Parathyroid adenoma (tissue), 2 donors: ENCODE results near the gene ADSS1.

ENCODE experiments used
- H2AFZ ChIP-seq: fragments of 300-600 bp; sonication (generic); one replicate; pipeline ENCODE4 v1.7.0; 2017; ENCODE audit warnings: antibody characterized with exemption, mild to moderate bottlenecking
- H3K27ac ChIP-seq: fragments of 300-600 bp; sonication (generic); one replicate; pipeline ENCODE4 v1.7.0; 2017
- H3K27me3 ChIP-seq: fragments of 300-600 bp; sonication (generic); one replicate; pipeline ENCODE4 v1.7.0; 2017; ENCODE audit warnings: low read length; ENCODE audit not compliant: control insufficient read depth, insufficient read depth
- H3K36me3 ChIP-seq: fragments of 300-600 bp; sonication (generic); one replicate; pipeline ENCODE4 v1.7.0; 2017; ENCODE audit warnings: low read length; ENCODE audit not compliant: control insufficient read depth, insufficient read depth
- H3K4me1 ChIP-seq: fragments of 300-600 bp; sonication (generic); one replicate; pipeline ENCODE4 v1.7.0; 2017; ENCODE audit warnings: control low read depth
- H3K4me2 ChIP-seq: fragments of 300-600 bp; sonication (generic); one replicate; pipeline ENCODE4 v1.7.0; 2017; ENCODE audit warnings: low read length
- H3K4me3 ChIP-seq: fragments of 300-600 bp; sonication (generic); one replicate; pipeline ENCODE4 v1.7.0; 2017; ENCODE audit warnings: low read depth, low read length
- H3K79me2 ChIP-seq: fragments of 300-600 bp; sonication (generic); one replicate; pipeline ENCODE4 v1.7.0; 2017; ENCODE audit warnings: control low read depth
- H3K9ac ChIP-seq: fragments of 300-600 bp; sonication (generic); one replicate; pipeline ENCODE4 v1.7.0; 2017; ENCODE audit warnings: mild to moderate bottlenecking
- H3K9me3 ChIP-seq: fragments of 300-600 bp; sonication (generic); one replicate; pipeline ENCODE4 v1.7.0; 2017; ENCODE audit warnings: low read length; ENCODE audit not compliant: control insufficient read depth
- TF ChIP-seq, protein P1 (sequence below): fragments of 300-600 bp; sonication (generic); IDR thresholded peaks from one replicate; pipeline ENCODE4 v1.7.0; 2017; ENCODE audit warnings: antibody characterized with exemption, mild to moderate bottlenecking
- donor health status: primary hyperparathyroidism.

ADSS1 gene

DNA sequence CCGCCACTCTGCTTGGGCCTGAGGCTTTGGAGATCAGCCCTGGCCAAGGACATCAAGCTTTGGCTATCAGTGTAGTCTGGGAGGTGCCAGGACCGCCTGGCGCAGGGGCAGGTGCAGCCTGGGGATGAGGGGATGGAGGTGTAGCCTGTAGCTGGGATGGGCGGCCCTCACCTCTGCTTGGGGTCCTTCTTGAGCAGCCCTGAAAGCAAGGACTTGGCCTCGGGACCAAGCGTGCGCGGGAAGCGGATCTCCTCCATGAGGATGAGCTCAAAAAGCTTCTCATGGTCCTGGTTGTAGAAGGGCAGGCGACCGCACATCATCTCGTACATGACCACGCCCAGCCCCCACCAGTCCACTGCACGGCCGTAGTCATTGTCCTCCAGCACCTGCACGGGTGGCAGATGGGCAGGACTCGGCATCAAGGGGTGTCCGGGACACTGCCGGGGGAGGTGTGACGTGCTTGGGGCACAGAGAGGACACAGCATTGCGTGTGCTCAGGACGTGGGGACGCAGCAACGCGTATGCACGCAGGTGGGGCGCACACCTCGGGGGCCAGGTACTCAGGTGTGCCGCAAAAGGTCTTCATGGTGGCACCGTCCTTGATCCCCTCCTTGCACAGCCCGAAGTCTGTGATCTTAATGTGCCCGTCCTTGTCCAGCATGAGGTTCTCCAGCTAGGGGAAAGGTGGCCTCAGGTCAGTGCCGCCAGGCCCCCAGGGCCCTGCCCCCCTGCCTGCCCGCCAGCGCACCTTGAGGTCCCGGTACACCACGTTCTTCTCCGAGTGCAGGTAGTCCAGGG is 48.9 kb downstream of the ADSS1 start:
- TF ChIP-seq, protein P1, sequence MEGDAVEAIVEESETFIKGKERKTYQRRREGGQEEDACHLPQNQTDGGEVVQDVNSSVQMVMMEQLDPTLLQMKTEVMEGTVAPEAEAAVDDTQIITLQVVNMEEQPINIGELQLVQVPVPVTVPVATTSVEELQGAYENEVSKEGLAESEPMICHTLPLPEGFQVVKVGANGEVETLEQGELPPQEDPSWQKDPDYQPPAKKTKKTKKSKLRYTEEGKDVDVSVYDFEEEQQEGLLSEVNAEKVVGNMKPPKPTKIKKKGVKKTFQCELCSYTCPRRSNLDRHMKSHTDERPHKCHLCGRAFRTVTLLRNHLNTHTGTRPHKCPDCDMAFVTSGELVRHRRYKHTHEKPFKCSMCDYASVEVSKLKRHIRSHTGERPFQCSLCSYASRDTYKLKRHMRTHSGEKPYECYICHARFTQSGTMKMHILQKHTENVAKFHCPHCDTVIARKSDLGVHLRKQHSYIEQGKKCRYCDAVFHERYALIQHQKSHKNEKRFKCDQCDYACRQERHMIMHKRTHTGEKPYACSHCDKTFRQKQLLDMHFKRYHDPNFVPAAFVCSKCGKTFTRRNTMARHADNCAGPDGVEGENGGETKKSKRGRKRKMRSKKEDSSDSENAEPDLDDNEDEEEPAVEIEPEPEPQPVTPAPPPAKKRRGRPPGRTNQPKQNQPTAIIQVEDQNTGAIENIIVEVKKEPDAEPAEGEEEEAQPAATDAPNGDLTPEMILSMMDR: no peak
- peaks cover 5% of the 10 kb centered on the region for H3K4me1 ChIP-seq
- no peak overlapping the region for H3K9ac ChIP-seq
- no peaks in the 10 kb centered on the region for H3K9me3 ChIP-seq
- H3K79me2 ChIP-seq: no peaks in the 10 kb centered on the region
- H3K4me3 ChIP-seq: no peak overlapping the region
- no peak overlapping the region for H2AFZ ChIP-seq
- no peak overlapping the region for H3K27ac ChIP-seq
- no peaks in the 10 kb centered on the region for H3K36me3 ChIP-seq
- H3K27me3 ChIP-seq: no peaks in the 10 kb centered on the region
- no peak overlapping the region for H3K4me2 ChIP-seq

DNA sequence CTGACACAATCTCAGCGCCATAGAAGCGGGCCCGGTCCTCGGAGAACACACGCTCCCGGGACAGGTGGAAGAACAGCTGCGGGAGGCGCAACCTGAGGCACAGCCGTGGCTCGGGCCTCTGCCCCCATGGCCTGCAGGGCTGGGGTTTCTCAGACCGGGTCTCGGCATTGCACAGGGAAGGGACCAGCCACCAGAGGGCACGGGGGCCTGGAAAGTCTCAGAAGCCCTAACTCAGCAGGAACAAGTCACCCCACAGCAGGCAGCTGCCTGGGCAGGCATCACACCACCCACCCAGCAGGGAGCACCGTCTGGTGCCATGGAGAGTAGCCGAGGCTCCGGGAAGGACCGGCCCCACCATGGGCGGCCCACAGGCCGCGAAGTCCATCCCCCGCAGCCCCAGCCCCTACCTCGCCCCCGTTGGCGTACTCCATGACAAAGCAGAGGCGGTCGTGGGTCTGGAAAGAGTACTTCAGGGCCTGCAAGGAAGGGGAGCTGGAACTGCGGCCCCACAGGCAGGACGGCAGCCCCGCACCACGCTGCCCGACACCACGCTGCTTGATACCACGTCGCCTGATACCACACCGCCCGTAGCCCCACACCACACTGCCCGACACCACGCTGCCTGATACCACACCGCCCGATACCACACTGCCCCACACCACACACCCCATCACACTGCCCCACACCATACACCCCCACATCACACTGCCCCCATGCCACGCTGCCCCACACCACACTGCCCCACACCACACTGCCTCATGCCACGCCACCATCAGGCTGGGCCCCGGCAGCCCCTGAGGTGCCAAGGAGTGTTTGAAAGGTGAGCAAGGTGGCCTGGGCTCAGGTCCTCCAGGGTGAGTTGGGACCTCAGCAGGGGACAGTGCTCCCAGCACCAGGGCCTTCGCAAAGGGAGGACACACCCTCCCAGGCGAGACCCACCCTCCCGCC is 49.8 kb downstream of the ADSS1 start:
- TF ChIP-seq, protein P1: no peak
- Histone ChIP-seq H3K36me3 (no peaks in the 10 kb centered on the region), H3K27ac (no peak overlapping the region), H3K27me3 (no peaks in the 10 kb centered on the region), H3K79me2 (no peaks in the 10 kb centered on the region), H2AFZ (no peak overlapping the region), H3K9ac (no peak overlapping the region), H3K4me2 (no peak overlapping the region), H3K4me1 (peaks cover 3% of the 10 kb centered on the region), H3K9me3 (no peaks in the 10 kb centered on the region), H3K4me3 (no peak overlapping the region)

DNA sequence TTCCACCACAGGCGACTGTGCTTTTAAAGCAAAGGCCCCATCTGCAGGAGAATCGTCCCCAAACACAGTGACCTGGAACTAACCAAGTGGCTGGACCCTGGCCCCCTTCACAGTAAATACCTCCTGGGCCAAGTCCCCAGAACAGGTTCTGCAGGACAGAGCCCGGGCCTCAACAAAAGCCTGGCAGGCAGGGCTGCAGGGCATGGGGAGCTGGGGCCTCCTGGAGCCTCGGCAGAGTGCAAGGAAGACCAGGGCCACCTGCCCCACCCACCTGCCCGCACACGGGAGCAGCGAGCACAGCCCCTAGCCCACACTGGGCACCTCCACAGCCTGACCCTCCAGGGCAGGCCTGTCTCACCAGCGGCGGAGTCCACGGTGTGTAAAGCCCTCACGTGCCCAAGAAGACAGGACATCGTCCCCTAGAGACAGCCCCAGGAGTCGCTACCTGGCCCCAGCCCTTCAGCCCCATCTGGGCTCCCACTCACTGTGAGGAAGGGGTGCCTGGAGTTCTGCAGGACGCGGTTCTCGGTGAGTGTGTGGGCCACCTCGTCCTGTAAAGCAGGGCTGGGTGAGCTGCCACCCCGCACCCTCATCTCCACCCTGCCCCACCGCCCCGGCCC is 50.5 kb downstream of the ADSS1 start:
- H3K4me1 ChIP-seq: no peaks in the 10 kb centered on the region
- H3K27me3 ChIP-seq: no peaks in the 10 kb centered on the region
- H3K4me3 ChIP-seq: no peak overlapping the region
- H3K36me3 ChIP-seq: no peaks in the 10 kb centered on the region
- no peaks in the 10 kb centered on the region for H3K9me3 ChIP-seq
- H2AFZ ChIP-seq: no peak overlapping the region
- H3K27ac ChIP-seq: no peak overlapping the region
- no peaks in the 10 kb centered on the region for H3K79me2 ChIP-seq
- no peak overlapping the region for H3K9ac ChIP-seq
- TF ChIP-seq, protein P1: no peak
- H3K4me2 ChIP-seq: no peak overlapping the region

DNA sequence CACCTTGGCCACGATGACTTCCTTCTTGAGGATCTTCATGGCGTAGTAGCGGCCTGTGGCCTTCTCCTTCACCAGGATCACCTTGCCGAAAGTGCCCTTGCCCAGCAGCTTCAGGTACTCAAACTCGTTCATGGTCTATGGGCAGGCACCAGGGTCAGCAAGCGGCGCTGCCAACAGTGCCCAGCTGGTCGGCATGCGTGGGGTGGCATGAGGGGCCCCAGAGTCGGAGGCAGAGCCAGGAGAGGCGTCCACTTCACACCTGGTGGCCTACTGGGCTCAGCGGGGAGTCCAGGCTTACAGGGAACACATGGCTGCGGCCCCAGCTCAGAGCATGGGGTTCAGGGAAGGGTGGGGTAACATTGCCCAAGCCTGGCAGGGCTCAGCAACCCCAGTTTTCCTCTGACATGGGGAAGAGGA is 51.1 kb downstream of the ADSS1 start:
- Histone ChIP-seq H3K9me3 (no peaks in the 10 kb centered on the region), H3K9ac (no peak overlapping the region), H2AFZ (no peak overlapping the region), H3K27me3 (no peaks in the 10 kb centered on the region), H3K4me2 (no peak overlapping the region), H3K36me3 (no peaks in the 10 kb centered on the region), H3K27ac (no peak overlapping the region), H3K79me2 (no peaks in the 10 kb centered on the region), H3K4me1 (no peaks in the 10 kb centered on the region), H3K4me3 (no peak overlapping the region)
- TF ChIP-seq, protein P1: no peak
